HEK293 (cell line): Measurements from ENCODE around the gene SLC25A12.

Experiments used
- CTCF ChIP-seq: fragments of 450-650 bp; formaldehyde crosslinking; IDR thresholded peaks from 2 replicates; pipeline ENCODE4 v1.5.1; 2016; ENCODE audit warnings: missing biosample characterization, missing genetic modification characterization
- IKZF3 ChIP-seq: fragments of 450-650 bp; IDR thresholded peaks from 2 replicates; pipeline ENCODE4 v1.5.0; 2018; ENCODE audit warnings: missing biosample characterization, mild to moderate bottlenecking, missing genetic modification characterization, moderate library complexity
- KLF7 ChIP-seq: fragments of 450-650 bp; formaldehyde crosslinking; IDR thresholded peaks from 2 replicates; pipeline ENCODE4 v1.5.1; 2016; ENCODE audit warnings: missing biosample characterization, missing genetic modification characterization, borderline replicate concordance
- REST ChIP-seq: fragments of 450-650 bp; formaldehyde crosslinking; IDR thresholded peaks from 2 replicates; pipeline ENCODE4 v1.5.1; 2016; ENCODE audit warnings: missing biosample characterization, missing genetic modification characterization
- SP2 ChIP-seq: fragments of 450-650 bp; formaldehyde crosslinking; IDR thresholded peaks from 2 replicates; pipeline ENCODE4 v1.5.1; 2016; ENCODE audit warnings: missing biosample characterization, missing genetic modification characterization
- YY1 ChIP-seq: fragments of 450-650 bp; formaldehyde crosslinking; IDR thresholded peaks from 2 replicates; pipeline ENCODE4 v1.5.1; 2018; ENCODE audit warnings: missing biosample characterization, missing genetic modification characterization
- ZBTB10 ChIP-seq: fragments of 450-650 bp; formaldehyde crosslinking; IDR thresholded peaks from 2 replicates; pipeline ENCODE4 v1.5.1; 2016; ENCODE audit warnings: missing biosample characterization, missing genetic modification characterization
- ZFP3 ChIP-seq: fragments of 450-650 bp; formaldehyde crosslinking; IDR thresholded peaks from 2 replicates; pipeline ENCODE4 v1.5.1; 2016; ENCODE audit warnings: low read depth, missing biosample characterization, missing genetic modification characterization
- ZNF10 ChIP-seq: fragments of 450-650 bp; formaldehyde crosslinking; IDR thresholded peaks from 2 replicates; pipeline ENCODE4 v1.5.1; 2017; ENCODE audit warnings: missing biosample characterization, missing genetic modification characterization
- ZNF239 ChIP-seq: fragments of 450-650 bp; formaldehyde crosslinking; IDR thresholded peaks from 2 replicates; pipeline ENCODE4 v1.5.1; 2016; ENCODE audit warnings: missing biosample characterization, missing genetic modification characterization
- ZNF24 ChIP-seq: fragments of 450-650 bp; formaldehyde crosslinking; IDR thresholded peaks from 2 replicates; pipeline ENCODE4 v1.5.1; 2016; ENCODE audit warnings: missing biosample characterization, missing genetic modification characterization
- ZNF449 ChIP-seq: fragments of 450-650 bp; formaldehyde crosslinking; IDR thresholded peaks from 2 replicates; pipeline ENCODE4 v1.5.1; 2017; ENCODE audit warnings: missing biosample characterization, mild to moderate bottlenecking, missing genetic modification characterization, moderate library complexity
- ZNF501 ChIP-seq: fragments of 450-650 bp; formaldehyde crosslinking; IDR thresholded peaks from 2 replicates; pipeline ENCODE4 v1.5.1; 2016; ENCODE audit warnings: missing biosample characterization, missing genetic modification characterization
- ZNF558 ChIP-seq: fragments of 450-650 bp; formaldehyde crosslinking; IDR thresholded peaks from 2 replicates; pipeline ENCODE4 v1.5.1; 2016; ENCODE audit warnings: missing biosample characterization, missing genetic modification characterization

DNA sequence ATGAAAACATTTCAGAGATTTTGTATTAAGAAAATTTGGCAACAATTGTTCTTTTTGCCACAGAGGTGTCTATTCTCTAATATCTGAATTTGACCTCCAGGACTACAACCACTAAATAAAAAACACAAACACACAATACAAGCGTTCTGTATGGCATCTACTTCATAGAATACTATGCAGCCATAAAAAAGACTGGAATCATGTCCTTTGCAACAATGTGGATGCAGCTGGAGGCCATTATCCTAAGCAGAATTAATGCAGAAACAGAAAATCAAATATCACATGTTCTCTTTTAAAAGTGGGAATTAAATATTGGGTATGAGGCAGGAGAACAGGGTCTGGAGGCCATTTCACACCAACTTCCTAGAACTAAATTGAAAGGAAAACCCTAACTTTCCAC, 19.5 kb downstream of the SLC25A12 start:
- no peak for TF ChIP-seq ZNF449 (tag by site-specific recombination)
- TF ChIP-seq CTCF (tag by site-specific recombination), result no peak
- no peak for TF ChIP-seq ZNF10 (tag by site-specific recombination)
- TF ChIP-seq ZNF558 (tag by site-specific recombination), result no peak
- no peak for TF ChIP-seq IKZF3 (tag by site-specific recombination)
- TF ChIP-seq ZNF24 (tag by site-specific recombination), result no peak
- no peak for TF ChIP-seq YY1 (tag by site-specific recombination)
- TF ChIP-seq KLF7 (tag by site-specific recombination), result no peak
- no peak for TF ChIP-seq ZNF239 (tag by site-specific recombination)
- TF ChIP-seq REST, result no peak
- no peak for TF ChIP-seq SP2 (tag by site-specific recombination)
- TF ChIP-seq ZFP3, result no peak
- TF ChIP-seq ZNF501 (tag by site-specific recombination), result no peak
- TF ChIP-seq ZBTB10 (tag by site-specific recombination), result no peak
